GM12865 (cell line): Measurements from ENCODE around the gene PSME2.

Source experiments
- DNase-seq: peaks from one replicate; pipeline ENCODE4 v3.0.0; 2010; ENCODE audit warnings: low read depth
- H3K4me3 ChIP-seq: 2 replicates; pipeline ENCODE4 v1.5.1; 2011; ENCODE audit warnings: mild to moderate bottlenecking, low read depth, low read length, control low read depth
- TF ChIP-seq, protein P1 (sequence below): IDR thresholded peaks from 2 replicates; pipeline ENCODE4 v1.5.1; 2011; ENCODE audit warnings: low read length, control low read depth, low read depth, inconsistent platforms; ENCODE audit not compliant: insufficient read depth; ENCODE audit errors: missing control alignments

The PSME2 gene

DNA sequence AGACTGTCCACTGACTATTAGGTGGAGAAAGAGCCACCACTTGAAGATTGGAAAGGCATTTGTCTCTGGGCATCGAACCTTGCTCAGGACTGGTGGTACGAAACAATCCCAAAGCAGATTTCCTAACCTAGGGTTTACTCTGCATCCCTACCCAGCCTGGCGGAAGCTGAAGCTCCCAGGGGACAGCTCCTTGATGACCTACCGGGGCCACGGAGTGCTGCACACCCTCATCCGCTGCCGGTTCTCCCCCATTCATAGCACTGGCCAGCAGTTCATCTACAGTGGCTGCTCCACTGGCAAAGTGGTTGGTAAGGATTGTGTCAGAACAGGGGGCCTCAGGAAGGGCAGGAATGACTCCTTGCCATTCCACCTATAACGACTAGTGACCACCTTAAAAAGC lies 25.2 kb downstream of the PSME2 start:
- no peak overlapping the region for H3K4me3 ChIP-seq
- no peak for DNase-seq
- TF ChIP-seq, protein P1, sequence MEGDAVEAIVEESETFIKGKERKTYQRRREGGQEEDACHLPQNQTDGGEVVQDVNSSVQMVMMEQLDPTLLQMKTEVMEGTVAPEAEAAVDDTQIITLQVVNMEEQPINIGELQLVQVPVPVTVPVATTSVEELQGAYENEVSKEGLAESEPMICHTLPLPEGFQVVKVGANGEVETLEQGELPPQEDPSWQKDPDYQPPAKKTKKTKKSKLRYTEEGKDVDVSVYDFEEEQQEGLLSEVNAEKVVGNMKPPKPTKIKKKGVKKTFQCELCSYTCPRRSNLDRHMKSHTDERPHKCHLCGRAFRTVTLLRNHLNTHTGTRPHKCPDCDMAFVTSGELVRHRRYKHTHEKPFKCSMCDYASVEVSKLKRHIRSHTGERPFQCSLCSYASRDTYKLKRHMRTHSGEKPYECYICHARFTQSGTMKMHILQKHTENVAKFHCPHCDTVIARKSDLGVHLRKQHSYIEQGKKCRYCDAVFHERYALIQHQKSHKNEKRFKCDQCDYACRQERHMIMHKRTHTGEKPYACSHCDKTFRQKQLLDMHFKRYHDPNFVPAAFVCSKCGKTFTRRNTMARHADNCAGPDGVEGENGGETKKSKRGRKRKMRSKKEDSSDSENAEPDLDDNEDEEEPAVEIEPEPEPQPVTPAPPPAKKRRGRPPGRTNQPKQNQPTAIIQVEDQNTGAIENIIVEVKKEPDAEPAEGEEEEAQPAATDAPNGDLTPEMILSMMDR = no peak

DNA sequence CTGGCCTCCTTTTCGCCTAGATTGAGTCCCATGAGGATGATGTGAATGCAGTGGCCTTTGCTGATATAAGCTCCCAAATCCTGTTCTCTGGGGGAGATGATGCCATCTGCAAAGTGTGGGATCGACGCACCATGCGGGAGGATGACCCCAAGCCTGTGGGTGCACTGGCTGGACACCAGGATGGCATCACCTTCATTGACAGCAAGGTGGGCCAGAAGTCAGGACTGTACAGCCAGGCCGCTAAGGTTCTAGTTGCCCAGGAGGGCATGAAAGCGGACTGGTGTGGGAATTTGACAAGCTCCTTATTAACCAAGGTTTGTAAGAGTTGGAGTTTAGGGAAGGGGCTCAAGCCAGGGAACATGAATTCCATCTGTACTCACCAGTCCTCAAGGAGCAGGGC lies 26.7 kb downstream of the PSME2 start:
- DNase-seq = no peak
- TF ChIP-seq, protein P1 = no peak
- no peak overlapping the region for H3K4me3 ChIP-seq

DNA sequence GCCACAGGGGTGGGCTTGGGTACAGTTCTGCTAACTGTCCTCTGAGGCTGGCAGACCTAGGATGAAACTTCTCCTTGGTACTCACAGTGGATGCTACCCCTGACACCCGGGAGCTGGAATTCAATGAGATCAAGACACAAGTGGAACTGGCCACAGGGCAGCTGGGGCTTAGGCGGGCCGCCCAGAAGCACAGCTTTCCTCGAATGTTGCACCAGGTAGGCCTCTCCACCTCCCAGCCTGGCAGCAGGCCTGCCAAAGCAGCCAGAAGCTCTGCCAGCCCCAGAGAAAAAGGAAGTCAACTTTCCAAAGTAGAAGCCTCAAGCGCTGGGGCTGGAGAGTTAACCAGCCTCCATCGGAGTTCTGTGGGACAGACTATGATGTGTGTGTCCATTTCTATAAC lies 29.2 kb downstream of the PSME2 start:
- TF ChIP-seq, protein P1 = no peak
- no peak for DNase-seq
- no peak overlapping the region for H3K4me3 ChIP-seq

DNA sequence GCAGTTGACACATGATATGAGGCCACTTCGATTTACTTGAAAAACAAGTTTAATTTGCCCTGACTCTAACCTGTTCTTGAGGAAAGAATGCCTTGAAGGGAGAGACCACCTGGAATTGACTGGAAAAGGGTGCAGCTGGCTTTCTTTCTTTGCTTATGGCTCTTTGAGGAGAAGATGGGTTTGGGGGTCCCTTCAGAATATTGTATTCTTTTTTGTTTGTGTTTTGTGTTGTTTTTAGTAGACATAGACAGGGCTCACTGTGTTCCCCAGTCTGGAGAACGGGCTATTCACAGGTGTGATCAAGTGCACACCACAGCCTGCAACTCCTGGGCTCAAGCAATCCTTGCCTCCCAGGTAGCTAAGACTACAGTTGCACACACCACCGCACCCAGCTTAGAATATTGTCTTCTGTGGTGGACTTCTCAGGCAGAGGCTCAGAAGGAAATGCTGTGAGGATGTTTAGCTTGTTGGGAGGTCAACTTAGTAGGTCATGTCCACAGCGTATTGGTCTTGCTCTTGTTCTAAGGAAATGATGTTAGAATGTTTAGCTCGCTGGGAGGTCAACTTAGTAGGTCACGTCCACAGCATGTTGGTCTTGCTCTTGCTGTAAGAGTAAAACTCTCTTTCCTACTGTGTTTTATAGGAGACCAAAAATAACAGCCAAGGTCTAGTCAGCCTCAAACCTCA lies 30.1 kb downstream of the PSME2 start:
- peak overlapping the region; percentile 90 for H3K4me3 ChIP-seq
- DNase-seq = no peak
- TF ChIP-seq, protein P1 = no peak

DNA sequence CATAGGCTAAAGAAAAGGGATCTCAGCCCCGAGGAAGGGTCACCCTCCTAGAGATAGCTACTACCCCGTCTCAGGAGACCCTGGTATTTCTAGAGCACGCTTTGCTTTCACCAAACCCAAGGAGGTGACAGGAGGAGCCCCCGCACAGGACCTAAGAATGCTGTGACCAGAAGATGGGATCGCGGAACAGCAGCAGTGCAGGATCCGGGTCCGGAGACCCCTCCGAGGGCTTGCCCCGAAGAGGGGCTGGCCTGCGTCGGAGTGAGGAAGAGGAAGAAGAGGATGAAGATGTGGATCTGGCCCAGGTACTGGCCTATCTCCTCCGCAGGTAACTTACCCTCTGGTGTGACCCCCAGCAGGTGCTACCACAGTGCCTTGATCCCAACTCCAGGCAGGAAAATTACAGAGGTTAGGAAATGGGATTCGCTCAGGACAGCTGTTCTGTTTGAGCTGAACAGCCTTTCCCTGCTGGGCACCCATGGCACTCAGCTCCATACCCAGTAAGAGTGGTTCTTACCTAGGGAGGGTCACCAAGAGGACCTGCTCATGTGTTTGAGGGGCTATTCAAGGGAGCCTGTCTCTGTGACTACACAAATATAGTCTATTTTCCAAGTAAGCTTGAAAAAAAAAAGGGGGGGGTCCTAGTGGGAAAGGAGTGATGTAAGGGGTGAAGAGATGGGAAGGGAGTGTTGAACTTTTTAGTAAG lies 30.8 kb downstream of the PSME2 start:
- peak overlapping the region; percentile 90 for H3K4me3 ChIP-seq
- TF ChIP-seq, protein P1 = no peak
- DNase-seq = no peak

DNA sequence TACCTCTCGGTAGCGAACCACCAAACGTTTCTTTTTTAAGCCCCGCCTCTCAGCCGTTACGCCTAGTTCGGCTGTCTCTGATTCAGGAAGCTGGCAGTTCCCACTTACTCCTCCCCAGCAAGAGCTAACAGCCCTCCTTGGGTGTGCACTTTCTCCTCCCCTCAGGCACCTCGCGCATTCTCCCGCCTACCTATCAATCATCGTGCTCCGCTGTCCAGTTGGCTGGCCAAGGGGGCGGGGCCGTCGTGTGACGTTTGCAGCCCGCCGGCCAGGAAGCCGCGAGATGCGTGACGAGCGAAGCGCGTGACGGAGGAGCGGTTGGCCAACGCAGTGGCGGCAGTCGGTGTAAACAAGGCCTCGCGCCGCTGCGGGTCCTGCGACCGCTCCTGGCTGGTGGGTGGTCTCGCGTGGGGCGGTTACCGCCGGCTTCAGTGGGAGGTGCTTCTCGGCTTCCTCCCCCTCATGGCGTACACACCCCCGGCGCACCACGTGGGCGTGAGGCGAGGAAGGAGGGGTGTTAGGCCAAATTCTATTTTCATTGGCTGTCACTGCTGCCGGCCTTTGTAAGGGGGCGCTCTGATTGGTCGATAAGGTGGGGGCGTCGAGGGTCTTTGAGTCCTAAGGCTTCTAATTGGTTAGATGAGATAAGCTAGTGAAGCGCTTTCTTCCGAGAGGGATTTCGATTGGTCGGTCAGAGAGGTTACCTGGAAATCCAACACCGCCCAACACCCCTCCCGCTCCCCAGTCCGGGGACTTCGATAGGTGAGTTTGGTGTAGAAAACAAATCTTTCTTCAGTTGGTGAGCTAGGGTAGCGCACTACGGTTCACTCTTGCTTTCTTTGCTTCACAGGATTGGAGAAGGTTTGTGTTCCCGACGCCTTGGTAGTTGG lies 31.6 kb downstream of the PSME2 start, which contains the start of the genes DCAF11 and NRL:
DCAF11 (plus strand) TSS at position 246 of the 890 bp plus-strand sequence. CDS start 818 bp downstream, outside the sequence.
NRL (minus strand) TSS at position 418 of the 890 bp plus-strand sequence. CDS start 32,101 bp downstream, outside the sequence.
- TF ChIP-seq, protein P1 = no peak
- peak within 1 kb of the TSS; percentile 90 for H3K4me3 ChIP-seq
- DNase-seq = peak; percentile 100
